GM23248 (cell line): ENCODE data around the gene MBLAC1. TPM values are rescaled to one million over a fixed set of nuclear protein-coding genes. Genes with fewer than 3 reads are reported as not detected.

Source experiments
- DNase-seq: peaks from one replicate; pipeline ENCODE4 v3.0.0-alpha.2; 2015
- H2AFZ ChIP-seq: fragments of 200-600 bp; sonication (generic); 2 replicates; pipeline ENCODE4 v1.6.1; 2016; ENCODE audit warnings: antibody characterized with exemption
- H3F3A ChIP-seq: fragments of 200-600 bp; sonication (generic); 2 replicates; pipeline ENCODE4 v1.6.1; 2016; ENCODE audit warnings: mild to moderate bottlenecking, antibody characterized with exemption, mixed run types; ENCODE audit not compliant: insufficient read depth
- H3K27ac ChIP-seq: fragments of 200-600 bp; sonication (generic); 2 replicates; pipeline ENCODE4 v1.5.1; 2016; ENCODE audit warnings: mild to moderate bottlenecking
- H3K27me3 ChIP-seq: fragments of 200-600 bp; sonication (generic); replicated peaks from 2 replicates; pipeline ENCODE4 v1.6.1; 2016; ENCODE audit warnings: mild to moderate bottlenecking; ENCODE audit not compliant: insufficient read depth
- H3K36me3 ChIP-seq: fragments of 200-600 bp; sonication (generic); 2 replicates; pipeline ENCODE4 v1.6.1; 2016; ENCODE audit warnings: low read depth, mild to moderate bottlenecking
- H3K4me1 ChIP-seq: fragments of 200-600 bp; sonication (generic); 2 replicates; pipeline ENCODE4 v1.6.1; 2016; ENCODE audit warnings: mild to moderate bottlenecking; ENCODE audit not compliant: insufficient read depth
- H3K4me2 ChIP-seq: fragments of 200-600 bp; sonication (generic); one replicate; pipeline ENCODE4 v1.6.1; 2016; ENCODE audit warnings: mild to moderate bottlenecking; ENCODE audit not compliant: unreplicated experiment
- H3K4me3 ChIP-seq: fragments of 200-600 bp; sonication (generic); 2 replicates; pipeline ENCODE4 v1.5.1; 2016; ENCODE audit warnings: mild to moderate bottlenecking
- H3K79me2 ChIP-seq: fragments of 200-600 bp; sonication (generic); 2 replicates; pipeline ENCODE4 v1.6.1; 2016; ENCODE audit warnings: mild to moderate bottlenecking; ENCODE audit not compliant: insufficient read depth
- H3K9ac ChIP-seq: fragments of 200-600 bp; sonication (generic); 2 replicates; pipeline ENCODE4 v1.6.1; 2016; ENCODE audit warnings: mild to moderate bottlenecking
- H3K9me2 ChIP-seq: fragments of 200-600 bp; sonication (generic); 2 replicates; pipeline ENCODE4 v1.6.1; 2016; ENCODE audit warnings: mixed run types, mild to moderate bottlenecking, moderate library complexity; ENCODE audit not compliant: insufficient read depth
- H3K9me3 ChIP-seq: fragments of 200-600 bp; sonication (generic); one replicate; pipeline ENCODE4 v1.6.1; 2017; ENCODE audit warnings: low read depth
- H4K20me1 ChIP-seq: fragments of 200-600 bp; sonication (generic); 2 replicates; pipeline ENCODE4 v1.6.0; 2016; ENCODE audit not compliant: insufficient read depth
- EZH2 ChIP-seq: fragments of 200-600 bp; sonication (generic); IDR thresholded peaks from 2 replicates; pipeline ENCODE4 v1.6.1; 2018; ENCODE audit warnings: antibody characterized with exemption, mild to moderate bottlenecking; ENCODE audit not compliant: insufficient read depth, poor library complexity, severe bottlenecking
- EZH2phosphoT487 ChIP-seq: fragments of 200-600 bp; sonication (generic); IDR thresholded peaks from 2 replicates; pipeline ENCODE4 v1.6.1; 2018; ENCODE audit warnings: antibody characterized with exemption, moderate library complexity, mild to moderate bottlenecking, low read depth; ENCODE audit not compliant: insufficient read depth
- WGBS, 2 experiments: methylation state at CpG; one replicate each; pipeline ENCODE4 v1.1.6; 2015 to 2017; ENCODE audit warnings: low lambda C conversion rate in 2 of 2, low coverage in 1 of 2; ENCODE audit errors: missing lambda C conversion rate in 2 of 2; 5-methylcytosine and 5-hydroxymethylcytosine counted together
- in situ Hi-C: fragments of 300-500 bp; cut with MboI; formaldehyde crosslinking; loops from 2 replicates; pipeline ENCODE4 v1.15.0; 2020
- polyA plus RNA-seq: library from polyadenylated mRNA; unstranded; fragments of >200 nt; fragmentation: Nextera tagmentation; extraction: Ambion mirVana; gene quantifications from 2 replicates; pipeline ENCODE4 v1.2.1, GENCODE V29; 2016
- total RNA-seq: library from RNA; depleted of rRNA; stranded (reverse); fragments of >200 nt; shearing (Covaris generic); gene quantifications from 2 replicates; pipeline ENCODE4 v1.2.3, GENCODE V29; 2014

MBLAC1 gene
- total and polyA plus RNA-seq, 2 experiments from 2014 or later: 0.43 to 1.3 TPM

- no peak overlapping the region for H3K4me2 ChIP-seq
- no peak for DNase-seq
Observed at GRCh38 chr7:100122067-100122466, 4.7 kb upstream of the MBLAC1 start.

DNA sequence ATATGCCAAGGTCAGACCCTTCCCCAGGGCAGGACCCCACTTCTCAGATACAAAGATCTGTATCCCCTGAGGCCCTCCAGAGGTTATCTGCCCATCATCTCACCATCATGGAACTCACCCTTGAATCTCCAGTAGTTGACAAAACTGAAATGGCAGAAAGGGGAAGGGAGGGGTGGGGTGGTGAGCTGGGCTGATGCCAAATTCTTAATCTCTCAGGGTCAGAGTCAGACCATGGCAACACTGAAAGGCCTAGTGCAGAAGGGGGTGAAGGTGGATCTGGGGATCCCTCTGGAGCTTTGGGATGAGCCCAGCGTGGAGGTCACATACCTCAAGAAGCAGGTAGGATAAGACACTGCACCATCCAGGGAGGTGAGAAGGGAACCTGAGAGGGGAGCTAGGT, 4.2 kb upstream of the MBLAC1 start:
- H3K4me2 ChIP-seq: no peak overlapping the region
- TF ChIP-seq EZH2 (no peak), EZH2phosphoT487 (no peak)
- no peaks in the 10 kb centered on the region for H4K20me1 ChIP-seq
- no peak overlapping the region for H3K9ac ChIP-seq
- H3K27me3 ChIP-seq: no peaks in the 10 kb centered on the region
- no peak for DNase-seq
- in situ Hi-C loops: no loop called here
- no peak overlapping the region for H3K27ac ChIP-seq
- H3K36me3 ChIP-seq: no peaks in the 10 kb centered on the region
- H3K4me1 ChIP-seq: peaks cover 10% of the 10 kb centered on the region; the same call in 1 of the 2 replicates
- H2AFZ ChIP-seq: no peak overlapping the region
- no peaks in the 10 kb centered on the region for H3K9me2 ChIP-seq
- H3F3A ChIP-seq: peaks cover 8% of the 10 kb centered on the region
- no peak overlapping the region for H3K4me3 ChIP-seq
- 92 to 100% methylated on average over 1 of the region's 1 CpG for WGBS, 2 experiments
- peaks cover 45% of the 10 kb centered on the region for H3K79me2 ChIP-seq
- no peaks in the 10 kb centered on the region for H3K9me3 ChIP-seq

More at GRCh38 chr7:100122067-100122466, 4.7 kb upstream of the MBLAC1 start:
- Histone ChIP-seq H3F3A (peaks cover 8% of the 10 kb centered on the region), H3K36me3 (no peaks in the 10 kb centered on the region), H3K9ac (no peak overlapping the region), H3K79me2 (peaks cover 45% of the 10 kb centered on the region), H3K27me3 (no peaks in the 10 kb centered on the region), H3K9me3 (no peaks in the 10 kb centered on the region), H3K27ac (no peak overlapping the region), H2AFZ (no peak overlapping the region), H3K9me2 (no peaks in the 10 kb centered on the region), H3K4me3 (no peak overlapping the region), H4K20me1 (no peaks in the 10 kb centered on the region), H3K4me1 (peaks cover 10% of the 10 kb centered on the region; the same call in 1 of the 2 replicates)
- in situ Hi-C loops: no loop called here
- TF ChIP-seq EZH2phosphoT487: no peak
- WGBS, 2 experiments: 82 to 85% methylated on average over 13 of the region's 13 CpGs

- no peaks in the 10 kb centered on the region for H3K9me3 ChIP-seq
- H3K27ac ChIP-seq: no peak overlapping the region
- H3K9me2 ChIP-seq: no peaks in the 10 kb centered on the region
- no peak overlapping the region for H3K4me2 ChIP-seq
- H4K20me1 ChIP-seq: no peaks in the 10 kb centered on the region
- no peaks in the 10 kb centered on the region for H3K36me3 ChIP-seq
- H3K4me1 ChIP-seq: peaks cover 4% of the 10 kb centered on the region; the same call in 1 of the 2 replicates
- H3F3A ChIP-seq: peaks cover 8% of the 10 kb centered on the region
- peaks cover 31% of the 10 kb centered on the region for H3K79me2 ChIP-seq
- DNase-seq: no peak
- in situ Hi-C loops: no loop called here
- TF ChIP-seq EZH2phosphoT487 (no peak), EZH2 (no peak)
- H2AFZ ChIP-seq: no peak overlapping the region
- H3K4me3 ChIP-seq: no peak overlapping the region
- H3K9ac ChIP-seq: no peak overlapping the region
- WGBS, 2 experiments: 91 to 95% methylated on average over 4 of the region's 4 CpGs
- H3K27me3 ChIP-seq: no peaks in the 10 kb centered on the region
Observed at GRCh38 chr7:100124301-100125230, 2.2 kb upstream of the MBLAC1 start.

DNA sequence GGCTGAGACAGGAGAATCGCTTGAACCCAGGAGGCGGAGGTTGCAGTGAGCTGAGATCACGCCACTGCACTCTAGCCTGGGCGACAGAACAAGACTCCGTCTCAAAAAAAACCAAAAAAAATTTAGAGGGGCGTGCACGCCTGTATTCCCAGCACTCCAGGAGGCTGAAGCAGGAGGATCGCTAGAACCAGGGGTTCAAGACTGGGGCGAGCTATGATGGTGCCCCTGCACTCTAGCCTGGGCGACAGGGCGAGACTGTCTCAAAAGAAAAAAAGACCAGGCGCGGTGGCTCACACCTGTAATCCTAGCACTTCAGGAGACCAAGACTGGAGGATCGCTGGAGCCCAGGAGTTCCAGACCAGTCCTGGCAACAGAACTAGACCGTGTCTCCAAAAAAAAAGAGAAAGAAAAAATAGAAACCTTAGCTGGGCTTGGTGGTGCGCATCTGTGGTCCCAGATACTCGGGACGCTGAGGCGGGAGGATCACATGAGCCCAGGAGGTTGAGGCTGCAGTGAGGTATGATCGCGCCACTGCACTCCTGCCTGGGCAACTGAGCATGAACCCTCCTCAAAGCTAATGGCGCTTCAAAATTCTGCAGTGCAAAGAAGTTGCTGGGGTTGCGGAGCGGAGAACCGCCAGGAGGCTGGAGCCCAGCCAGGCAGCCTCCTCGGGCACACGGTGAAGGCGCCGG, 382 bp upstream of the MBLAC1 start:
- H3K4me1 ChIP-seq: peaks cover 2% of the 10 kb centered on the region; the same call in 1 of the 2 replicates
- H3K4me2 ChIP-seq: peak overlapping the region; percentile 99
- H4K20me1 ChIP-seq: no peaks in the 10 kb centered on the region
- H2AFZ ChIP-seq: peak overlapping the region; percentile 95
- 5 to 6% methylated on average over 29 of the region's 29 CpGs for WGBS, 2 experiments
- TF ChIP-seq EZH2phosphoT487: no peak
- TF ChIP-seq EZH2: no peak
- in situ Hi-C loops: no loop called here
- DNase-seq: peak; percentile 12
- peak overlapping the region; percentile 97 for H3K27ac ChIP-seq
- H3K36me3 ChIP-seq: no peaks in the 10 kb centered on the region
- no peaks in the 10 kb centered on the region for H3K9me2 ChIP-seq
- H3K9ac ChIP-seq: peak overlapping the region; percentile 94
- peaks cover 22% of the 10 kb centered on the region for H3K79me2 ChIP-seq
- peaks cover 4% of the 10 kb centered on the region; the same call in 1 of the 2 replicates for H3F3A ChIP-seq
- H3K27me3 ChIP-seq: no peaks in the 10 kb centered on the region
- H3K9me3 ChIP-seq: no peaks in the 10 kb centered on the region
- peak overlapping the region; percentile 99 for H3K4me3 ChIP-seq
